ENCODE results near the gene FSCN2.

Gene FSCN2

GRCh38 chr17:81487487-81488275 is 40.5 kb upstream of the FSCN2 start:
- peak overlapping the region; percentile 97 for H3K27ac ChIP-seq

GRCh38 chr17:81488276-81488860 is 39.8 kb upstream of the FSCN2 start:
- peak overlapping the region; percentile 97 for H3K27ac ChIP-seq
- no peak for TF ChIP-seq CTCF (conservative IDR thresholded peaks at IDR 0.05)

More at GRCh38 chr17:81487487-81488275, 40.5 kb upstream of the FSCN2 start:
- no peak for TF ChIP-seq CTCF (conservative IDR thresholded peaks at IDR 0.05)

GRCh38 chr17:81489012-81489997 is 38.9 kb upstream of the FSCN2 start:
- TF ChIP-seq CTCF (conservative IDR thresholded peaks at IDR 0.05) = no peak
- H3K27ac ChIP-seq = peak overlapping the region; percentile 97; the same call in 1 of the 2 replicates

- TF ChIP-seq CTCF (conservative IDR thresholded peaks at IDR 0.05) = no peak
- H3K27ac ChIP-seq = no peak overlapping the region
These were observed 37.9 kb upstream of the FSCN2 start for GRCh38 chr17:81489998-81490992.

- no peak for TF ChIP-seq CTCF (conservative IDR thresholded peaks at IDR 0.05)
- no peak overlapping the region for H3K27ac ChIP-seq
These were observed 37.0 kb upstream of the FSCN2 start for GRCh38 chr17:81491181-81491581.

- no peak overlapping the region for H3K27ac ChIP-seq
- TF ChIP-seq CTCF (conservative IDR thresholded peaks at IDR 0.05) = no peak
These were observed 36.4 kb upstream of the FSCN2 start for GRCh38 chr17:81491761-81492160.
